ENCODE data around the gene MYOZ3.

GRCh38 chr5:150618163-150618562 is 42.9 kb upstream of the MYOZ3 start:
- TF ChIP-seq CTCF (IDR thresholded peaks at IDR 0.05) (no peak), POLR2A (IDR thresholded peaks at IDR 0.05) (no peak)

Data from breast epithelium (tissue), 3 donors.